Astrocyte (in vitro differentiated cells and primary cell): Measurements from ENCODE around the gene SHQ1. TPM values are rescaled to one million over a fixed set of nuclear protein-coding genes. Genes with fewer than 3 reads are reported as not detected.

Experiments used
- DNase-seq: peaks from one replicate; pipeline ENCODE4 v3.0.0-alpha.2; 2010; ENCODE audit warnings: low read depth
- FAIRE-seq: peaks from 2 replicates; lab custom pipeline; 2011; peaks lifted over from hg19 to GRCh38; lab: Jason Lieb, UNC
- H2AFZ ChIP-seq: 2 replicates; pipeline ENCODE4 v1.6.0; 2012; ENCODE audit warnings: low read depth, low read length, inconsistent platforms
- H3K27ac ChIP-seq: 2 replicates; pipeline ENCODE4 v1.5.1; 2011; ENCODE audit warnings: low read depth, low read length, inconsistent platforms
- H3K27me3 ChIP-seq: 2 replicates; pipeline ENCODE4 v1.6.0; 2011; ENCODE audit warnings: low read length, inconsistent platforms; ENCODE audit not compliant: insufficient read depth
- H3K36me3 ChIP-seq: 2 replicates; pipeline ENCODE4 v1.5.1; 2011; ENCODE audit warnings: low read length, inconsistent platforms; ENCODE audit not compliant: insufficient read depth
- H3K4me1 ChIP-seq: 2 replicates; pipeline ENCODE4 v1.5.1; 2011; ENCODE audit warnings: low read length, inconsistent platforms; ENCODE audit not compliant: insufficient read depth
- H3K4me2 ChIP-seq: 2 replicates; pipeline ENCODE4 v1.6.0; 2012; ENCODE audit warnings: low read length, inconsistent platforms
- H3K4me3 ChIP-seq: 2 replicates; pipeline ENCODE4 v1.5.1; 2011; ENCODE audit warnings: low read depth, mild to moderate bottlenecking, low read length, inconsistent platforms; ENCODE audit not compliant: insufficient read depth
- H3K79me2 ChIP-seq: 2 replicates; pipeline ENCODE4 v1.6.0; 2012; ENCODE audit warnings: mild to moderate bottlenecking, low read length, inconsistent platforms; ENCODE audit not compliant: insufficient read depth
- H3K9ac ChIP-seq: 2 replicates; pipeline ENCODE4 v1.6.0; 2012; ENCODE audit warnings: mild to moderate bottlenecking, low read length, inconsistent platforms
- H3K9me3 ChIP-seq: 2 replicates; pipeline ENCODE4 v1.5.1; 2012; ENCODE audit warnings: low read depth, mild to moderate bottlenecking, low read length, inconsistent platforms; ENCODE audit not compliant: insufficient read depth
- H4K20me1 ChIP-seq: 2 replicates; pipeline ENCODE4 v1.6.0; 2012; ENCODE audit warnings: low read length, inconsistent platforms; ENCODE audit not compliant: insufficient read depth
- H3K27ac Mint-ChIP-seq: one replicate; pipeline ENCODE4 v1.8.0; 2021; ENCODE audit warnings: mild to moderate bottlenecking, mixed read lengths; ENCODE audit not compliant: unreplicated experiment
- H3K27me3 Mint-ChIP-seq: one replicate; pipeline ENCODE4 v1.8.0; 2021; ENCODE audit warnings: low read depth, mixed read lengths; ENCODE audit not compliant: unreplicated experiment
- H3K36me3 Mint-ChIP-seq: one replicate; pipeline ENCODE4 v1.8.0; 2021; ENCODE audit warnings: low read depth, mixed read lengths; ENCODE audit not compliant: unreplicated experiment
- H3K4me1 Mint-ChIP-seq: one replicate; pipeline ENCODE4 v1.8.0; 2021; ENCODE audit warnings: low read depth, mixed read lengths; ENCODE audit not compliant: unreplicated experiment
- H3K4me3 Mint-ChIP-seq: one replicate; pipeline ENCODE4 v1.8.0; 2021; ENCODE audit warnings: mild to moderate bottlenecking, moderate library complexity, mixed read lengths; ENCODE audit not compliant: unreplicated experiment
- H3K9me3 Mint-ChIP-seq: one replicate; pipeline ENCODE4 v1.8.0; 2021; ENCODE audit warnings: mild to moderate bottlenecking, mixed read lengths; ENCODE audit not compliant: unreplicated experiment
- CTCF ChIP-seq: IDR thresholded peaks from 2 replicates; pipeline ENCODE4 v1.5.1; 2011; ENCODE audit warnings: low read depth, mild to moderate bottlenecking, inconsistent platforms, low read length, moderate library complexity; ENCODE audit not compliant: insufficient read depth
- EZH2 ChIP-seq: IDR thresholded peaks from 2 replicates; pipeline ENCODE4 v1.6.1; 2012; ENCODE audit warnings: mild to moderate bottlenecking, low read length, inconsistent platforms; ENCODE audit not compliant: insufficient read depth
- total RNA-seq: library from RNA; stranded (reverse); gene quantifications from 2 replicates; pipeline ENCODE4 v1.2.1, GENCODE V29; 2021

Gene SHQ1
- total RNA-seq, 1 donor from 2014 or later = 28.4 TPM

- H3K27me3 ChIP-seq = no peaks in the 10 kb centered on the region
- H3K4me2 ChIP-seq = peak overlapping the region; percentile 2
- H4K20me1 ChIP-seq = peaks cover 30% of the 10 kb centered on the region
- H3K27ac ChIP-seq = no peak overlapping the region
- peaks cover 9% of the 10 kb centered on the region for H3K4me1 Mint-ChIP-seq
- DNase-seq (peak; percentile 85), FAIRE-seq (peak; percentile 73)
- H3K27ac Mint-ChIP-seq = no peak overlapping the region
- no peaks in the 10 kb centered on the region for H3K36me3 Mint-ChIP-seq
- H3K9me3 ChIP-seq = no peaks in the 10 kb centered on the region
- H3K4me3 Mint-ChIP-seq = no peak overlapping the region
- H3K9me3 Mint-ChIP-seq = no peaks in the 10 kb centered on the region
- H3K4me3 ChIP-seq = no peak overlapping the region
- H3K79me2 ChIP-seq = no peaks in the 10 kb centered on the region
- TF ChIP-seq EZH2 (no peak), CTCF (no peak)
- H3K27me3 Mint-ChIP-seq = no peaks in the 10 kb centered on the region
- H3K36me3 ChIP-seq = no peaks in the 10 kb centered on the region
- H3K9ac ChIP-seq = no peak overlapping the region
- peaks cover 38% of the 10 kb centered on the region for H3K4me1 ChIP-seq
- H2AFZ ChIP-seq = no peak overlapping the region
Measured at GRCh38 chr3:72818905-72819304, 29.3 kb downstream of the SHQ1 start.

- Mint-ChIP-seq H3K27me3 (no peaks in the 10 kb centered on the region), H3K27ac (no peak overlapping the region), H3K9me3 (no peaks in the 10 kb centered on the region), H3K4me3 (no peak overlapping the region), H3K4me1 (peaks cover 9% of the 10 kb centered on the region), H3K36me3 (no peaks in the 10 kb centered on the region)
- Histone ChIP-seq H3K9ac (no peak overlapping the region), H3K27me3 (no peaks in the 10 kb centered on the region), H3K4me3 (no peak overlapping the region), H4K20me1 (peaks cover 30% of the 10 kb centered on the region), H3K4me2 (peak overlapping the region; percentile 2), H3K9me3 (no peaks in the 10 kb centered on the region), H3K36me3 (no peaks in the 10 kb centered on the region), H2AFZ (no peak overlapping the region), H3K27ac (peak overlapping the region; percentile 33), H3K4me1 (peaks cover 38% of the 10 kb centered on the region), H3K79me2 (no peaks in the 10 kb centered on the region)
- DNase-seq (no peak), FAIRE-seq (no peak)
- TF ChIP-seq CTCF = peak; percentile 52
- no peak for TF ChIP-seq EZH2
Measured at GRCh38 chr3:72818092-72818773, 30.0 kb downstream of the SHQ1 start.

GRCh38 chr3:72816862-72817355 lies 31.3 kb downstream of the SHQ1 start:
- no peaks in the 10 kb centered on the region for H3K9me3 Mint-ChIP-seq
- no peak overlapping the region for H3K4me2 ChIP-seq
- H3K79me2 ChIP-seq = no peaks in the 10 kb centered on the region
- no peak overlapping the region for H3K4me3 ChIP-seq
- H3K27me3 Mint-ChIP-seq = no peaks in the 10 kb centered on the region
- peaks cover 30% of the 10 kb centered on the region for H4K20me1 ChIP-seq
- peaks cover 26% of the 10 kb centered on the region for H3K4me1 ChIP-seq
- no peak overlapping the region for H3K27ac Mint-ChIP-seq
- no peaks in the 10 kb centered on the region for H3K9me3 ChIP-seq
- peaks cover 3% of the 10 kb centered on the region for H3K36me3 ChIP-seq
- no peak overlapping the region for H3K4me3 Mint-ChIP-seq
- no peak overlapping the region for H2AFZ ChIP-seq
- peaks cover 3% of the 10 kb centered on the region for H3K36me3 Mint-ChIP-seq
- FAIRE-seq (no peak), DNase-seq (no peak)
- H3K9ac ChIP-seq = no peak overlapping the region
- H3K4me1 Mint-ChIP-seq = peaks cover 9% of the 10 kb centered on the region
- no peaks in the 10 kb centered on the region for H3K27me3 ChIP-seq
- no peak for TF ChIP-seq CTCF
- TF ChIP-seq EZH2 = no peak
- H3K27ac ChIP-seq = no peak overlapping the region
